HG03095 (cell line): Measurements from ENCODE around the gene VPS37B.
"Not testable (repeated sequence)": the region's sequence is repeated elsewhere in the genome, so short reads cannot be mapped to it uniquely, and the experiment has no call there.

Source experiments
- ATAC-seq: cut with Tn5 transposase; IDR thresholded peaks from one replicate; pipeline ENCODE4 v1.9.1; 2021; ENCODE audit warnings: moderate library complexity; ENCODE audit not compliant: unreplicated experiment

VPS37B gene

DNA sequence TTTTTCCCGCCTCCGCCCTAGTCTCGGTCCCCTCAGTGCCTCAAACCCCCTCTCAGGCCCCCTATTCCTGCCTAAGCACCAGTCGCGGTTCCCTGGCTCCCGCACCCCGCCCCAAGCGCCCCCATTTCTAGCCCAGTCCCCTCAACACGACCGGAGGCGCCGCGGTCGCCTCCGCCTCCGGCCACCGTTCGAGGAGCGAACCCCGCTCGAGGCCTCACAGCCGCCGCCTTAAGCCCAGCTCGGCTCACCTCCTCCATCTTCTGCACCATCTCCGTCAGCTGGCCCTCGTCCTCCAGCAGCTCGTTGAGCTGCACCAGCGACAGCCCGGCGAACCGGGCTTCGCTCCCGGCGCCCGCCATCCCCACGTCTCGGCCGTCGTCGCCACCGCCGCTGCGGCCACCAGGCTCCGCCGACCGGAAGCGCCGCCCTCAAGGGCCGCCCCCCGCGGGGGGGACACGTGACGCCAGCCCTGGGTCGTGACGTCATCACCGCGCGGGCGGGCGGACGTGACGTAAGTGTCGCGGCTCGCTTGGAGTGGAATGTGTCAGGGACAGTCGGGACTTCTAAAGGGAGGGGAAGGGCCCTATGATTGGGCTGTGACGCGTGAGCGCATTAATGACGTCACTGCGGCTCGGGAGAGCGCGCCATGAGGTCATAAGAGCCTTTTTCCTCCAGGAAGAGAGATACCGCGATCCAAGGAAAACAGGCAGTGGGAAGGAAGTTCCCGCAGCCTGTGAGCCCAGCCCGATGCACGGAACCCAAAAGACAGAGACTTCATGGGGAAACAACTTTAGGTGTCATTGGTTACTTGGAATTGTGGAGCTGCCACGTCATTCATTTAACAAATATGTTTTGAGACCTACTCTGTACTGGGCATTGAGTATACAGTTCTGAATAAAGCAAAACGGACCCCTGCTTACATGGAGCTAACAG, at the start of gene VPS37B:
TSS of gene VPS37B (minus strand) at position 421 of the 933 bp plus-strand sequence. CDS start at position 359, 62 bp downstream.
- no peak for ATAC-seq

- no peak for ATAC-seq
Observed at GRCh38 chr12:122944605-122945592, 49.0 kb upstream of the VPS37B start.

- ATAC-seq, result no peak
Observed at GRCh38 chr12:122943196-122943595, 47.3 kb upstream of the VPS37B start.

DNA sequence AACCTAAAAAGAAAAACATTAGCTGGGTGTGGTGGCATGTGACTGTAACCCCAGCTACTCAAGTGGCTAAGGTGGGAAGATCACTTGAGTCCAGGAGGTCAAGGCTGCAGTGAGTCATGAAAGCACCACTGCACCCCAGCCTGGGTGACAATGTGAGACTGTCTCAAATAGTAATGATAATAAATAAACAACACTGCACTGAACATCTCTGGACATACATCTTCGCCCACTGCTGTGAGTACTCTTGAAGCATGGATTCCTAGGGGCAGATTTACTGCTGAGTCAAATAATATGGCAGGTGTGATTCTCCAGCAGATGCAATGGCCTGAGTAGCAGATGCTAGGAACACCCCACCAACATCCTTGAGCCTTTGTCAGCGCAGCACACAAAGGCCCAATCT, 46.7 kb upstream of the VPS37B start:
- no peak for ATAC-seq

GRCh38 chr12:122941351-122941750, 45.4 kb upstream of the VPS37B start:
- not testable (repeated sequence) for ATAC-seq

- ATAC-seq, result no peak
Observed at GRCh38 chr12:122939125-122939524, 43.2 kb upstream of the VPS37B start.

GRCh38 chr12:122937622-122938091, 41.7 kb upstream of the VPS37B start:
- ATAC-seq, result no peak

DNA sequence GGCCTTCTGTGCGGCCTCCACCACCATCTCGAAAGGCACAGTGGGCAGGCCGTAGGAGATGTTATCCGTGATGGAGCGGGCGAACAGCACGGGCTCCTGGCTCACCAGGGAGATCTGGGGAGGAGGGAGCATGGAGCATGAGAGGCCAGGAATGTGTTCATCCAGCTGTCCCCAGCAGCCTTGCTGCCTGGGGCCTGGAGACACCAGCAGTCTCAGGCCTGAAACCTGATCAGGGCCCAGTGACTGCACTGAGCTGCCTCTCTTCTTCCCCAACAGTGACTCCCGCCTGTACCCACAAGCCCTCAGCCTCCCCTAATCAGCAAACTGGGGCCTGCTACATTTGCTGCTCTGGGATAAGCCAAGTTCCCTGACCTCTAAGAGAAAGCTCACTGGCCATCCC, 39.4 kb upstream of the VPS37B start:
- no peak for ATAC-seq

DNA sequence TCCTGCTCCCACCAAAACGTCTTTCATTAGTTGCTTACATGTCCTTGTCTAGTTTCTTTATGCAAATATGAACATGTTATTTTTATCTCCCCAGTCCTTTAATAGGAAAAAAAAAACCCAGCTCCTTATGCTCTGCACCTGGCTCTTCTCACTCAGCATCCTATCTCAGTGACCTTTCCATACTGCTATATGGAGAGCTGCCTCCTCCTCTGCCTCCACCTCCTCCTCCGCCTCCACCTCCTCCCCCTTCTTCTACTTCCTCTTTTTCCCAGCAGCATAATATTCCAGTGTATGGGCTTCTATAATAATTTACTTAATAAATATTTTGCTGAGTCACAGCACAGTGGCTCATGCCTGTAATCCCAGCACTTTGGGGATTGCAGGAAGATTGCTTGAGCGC, 38.8 kb upstream of the VPS37B start:
- ATAC-seq, result peak; percentile 73

- no peak for ATAC-seq
Observed at GRCh38 chr12:122932207-122932606, 36.3 kb upstream of the VPS37B start.

GRCh38 chr12:122929812-122930211, 33.9 kb upstream of the VPS37B start:
- ATAC-seq, result no peak

DNA sequence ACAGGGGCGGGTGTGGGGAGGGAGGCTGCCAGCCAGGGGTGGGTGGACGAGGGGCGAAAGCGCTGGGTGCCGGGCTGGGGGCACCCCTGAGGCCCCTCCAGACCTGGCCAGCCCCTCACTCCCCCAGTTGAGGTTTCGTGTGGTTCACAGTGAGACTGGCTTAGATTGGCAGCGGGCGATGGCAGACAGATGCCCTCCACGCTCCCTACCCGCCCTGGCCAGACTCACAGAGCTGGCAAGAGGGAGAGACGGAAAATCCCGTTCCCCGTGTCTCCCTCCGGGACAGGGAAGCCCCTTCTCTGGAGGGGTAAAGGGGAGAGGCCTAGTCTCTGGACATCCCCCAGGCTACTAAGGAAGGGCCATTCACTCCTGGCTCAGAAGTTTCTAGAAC, 33.2 kb upstream of the VPS37B start:
- ATAC-seq, result no peak

DNA sequence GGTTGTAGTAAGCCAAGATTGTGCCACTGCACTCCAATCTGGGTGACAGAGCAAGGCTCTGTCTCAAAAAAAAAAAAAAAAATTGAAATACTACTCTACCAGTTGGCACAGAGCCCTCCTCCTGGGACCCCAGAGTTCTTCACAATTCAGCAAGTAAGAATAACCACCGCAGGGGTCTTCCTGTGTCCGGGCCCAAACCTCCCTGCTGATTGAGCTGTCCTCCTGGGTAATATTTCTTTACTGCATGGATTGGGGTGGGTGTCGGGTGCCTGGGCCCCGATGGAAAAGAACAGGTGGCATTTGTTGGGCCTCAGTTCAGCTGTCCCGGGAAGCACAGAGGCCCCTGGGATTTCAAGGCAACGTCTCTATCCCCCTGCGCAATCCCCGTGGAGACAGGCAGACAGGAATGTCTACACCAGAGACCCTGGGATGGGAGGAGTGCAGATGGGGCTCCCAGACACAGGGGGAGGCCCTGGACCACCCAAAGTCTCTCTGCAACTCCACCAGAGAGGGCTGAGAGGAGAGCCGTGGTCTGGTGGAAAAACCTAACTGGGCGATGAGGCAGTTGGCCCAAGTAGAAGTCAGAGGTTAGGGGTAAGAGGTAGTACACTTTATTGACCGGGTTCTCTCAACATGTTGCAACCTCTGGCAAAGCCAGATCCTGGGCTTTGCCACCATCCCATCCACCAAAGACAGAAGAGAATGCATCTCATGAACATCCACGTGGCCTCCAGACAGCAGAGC, 32.7 kb upstream of the VPS37B start:
- ATAC-seq, result no peak

DNA sequence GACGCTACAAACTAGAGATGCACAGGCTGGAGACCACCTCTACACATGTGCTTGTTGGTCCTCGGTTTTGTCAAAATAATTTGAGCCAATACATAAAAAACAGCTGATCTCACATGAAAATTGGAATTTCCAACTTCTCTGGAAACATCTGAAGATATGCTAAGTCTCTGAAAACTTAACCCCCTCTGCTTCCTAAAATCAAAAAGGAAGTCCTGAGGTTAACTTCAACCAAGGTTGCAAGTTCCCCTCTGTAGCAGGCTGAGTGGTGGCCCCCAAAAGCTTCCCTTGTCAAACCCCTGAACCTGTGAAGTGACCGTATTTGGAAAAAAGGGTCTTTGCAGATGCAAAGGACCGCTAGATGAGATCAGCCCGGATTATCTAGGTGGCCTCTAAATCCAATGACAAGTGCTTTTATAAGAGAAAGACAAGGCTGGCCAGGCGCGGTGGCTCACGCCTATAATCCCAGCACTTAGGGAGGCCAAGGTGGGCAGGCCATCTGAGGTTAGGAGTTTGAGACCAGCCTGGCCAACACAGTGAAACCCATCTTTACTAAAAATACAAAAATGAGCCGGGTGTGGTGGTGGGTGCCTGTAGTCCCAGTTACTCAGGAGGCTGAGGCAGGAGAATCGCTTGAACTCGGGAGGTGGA, 32.0 kb upstream of the VPS37B start:
- ATAC-seq, result no peak

GRCh38 chr12:122921917-122922316, 26.0 kb upstream of the VPS37B start:
- ATAC-seq, result no peak

GRCh38 chr12:122920687-122921086, 24.8 kb upstream of the VPS37B start:
- ATAC-seq, result no peak

DNA sequence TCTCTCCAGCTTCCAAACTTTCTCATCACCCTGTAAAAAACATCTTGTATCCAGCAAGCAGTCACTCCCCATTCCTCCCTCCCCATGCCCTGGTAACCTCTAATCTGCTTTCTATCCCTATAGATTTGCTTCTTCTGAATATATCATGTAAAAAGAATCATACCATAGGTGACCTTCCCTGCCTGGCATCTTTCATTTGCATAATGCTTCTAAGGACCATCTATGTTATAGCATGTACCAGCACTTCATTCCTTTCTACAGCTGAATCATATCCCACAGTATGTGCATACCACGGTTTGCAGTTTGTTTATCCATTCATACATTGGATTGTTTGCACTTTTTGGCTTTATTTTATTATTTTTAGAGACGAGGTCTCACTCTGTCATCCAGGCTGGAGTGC, 22.9 kb upstream of the VPS37B start:
- no peak for ATAC-seq

- no peak for ATAC-seq
Observed at GRCh38 chr12:122917507-122918121, 21.7 kb upstream of the VPS37B start.

- no peak for ATAC-seq
Observed at GRCh38 chr12:122909442-122910288, 13.7 kb upstream of the VPS37B start.
